Pancreas (tissue), 10 donors: Measurements from ENCODE around the gene RIMS1. TPM values are rescaled to one million over a fixed set of nuclear protein-coding genes. Genes with fewer than 3 reads are reported as not detected.

Source experiments
- ATAC-seq, 4 donors: fragments of 200-7000 bp; cut with Tn5 transposase; one replicate each; pipeline versions ENCODE4 v1.8.0 to v1.9.1; 2020; ENCODE audit warnings: mild to moderate bottlenecking in 4 of 4, moderate library complexity in 4 of 4
- DNase-seq, 6 donors: peaks; one replicate each; pipeline ENCODE4 v3.0.0-alpha.2; 2020
- FAIRE-seq: peaks from 2 replicates; lab custom pipeline; 2012; peaks lifted over from hg19 to GRCh38; lab: Jason Lieb, UNC
- H3K27ac ChIP-seq, 4 donors: fragments of 200-600 bp; sonication (generic); 1 replicate in 3 of 4; 2 replicates in 1 of 4; pipeline versions ENCODE4 v1.5.0 to v1.8.0; 2020
- H3K27me3 ChIP-seq, 4 donors: fragments of 200-600 bp; one replicate each; pipeline ENCODE4 v1.8.0; 2021
- H3K36me3 ChIP-seq, 3 donors: fragments of 200-600 bp; sonication (generic) in 1 of 3; one replicate each; pipeline versions ENCODE4 v1.5.0 to v1.8.0; 2020 to 2021
- H3K4me1 ChIP-seq, 3 donors: fragments of 200-600 bp; one replicate each; pipeline ENCODE4 v1.8.0; 2021
- H3K4me3 ChIP-seq, 4 donors: fragments of 200-600 bp; sonication (generic) in 2 of 4; one replicate each; pipeline versions ENCODE4 v1.5.0 to v1.8.0; 2020 to 2021
- H3K9me3 ChIP-seq, 4 donors: fragments of 200-600 bp; one replicate each; pipeline ENCODE4 v1.8.0; 2021
- CTCF ChIP-seq, 4 donors: fragments of 200-600 bp; sonication (generic) in 3 of 4; IDR thresholded peaks; one replicate each; pipeline versions ENCODE4 v1.5.0 to v1.8.0; 2021; ENCODE audit warnings: antibody characterized with exemption in 4 of 4
- WGBS, 2 donors: extraction: QIAGEN DNeasy Blood & Tissue Kit; methylation state at CpG; one replicate each; pipeline ENCODE4 v1.1.7; 2013; 5-methylcytosine and 5-hydroxymethylcytosine counted together
- intact Hi-C, 3 donors: fragments of 100-400 bp; cut with DNase I; formaldehyde crosslinking; loops; one replicate each; pipeline versions ENCODE4 v1.11.1 to v1.14.2; 2022
- polyA plus RNA-seq, 2 donors: library from polyadenylated mRNA; stranded (reverse); fragments of 200-250 nt; gene quantifications; one replicate each; pipeline ENCODE4 v1.2.3, GENCODE V29; 2013
- total RNA-seq, 6 donors: library from RNA; stranded (reverse); fragmentation: NEBNext Ultra II Directional in 4 of 6; extraction: Animal tissue kit (Norgen Biotek cat#: 25700) in 4 of 6; gene quantifications; one replicate each; pipeline versions ENCODE4 v1.2.1 to v1.2.4, GENCODE V29; 2021 to 2023
- donor health status: healthy with polysubstance abuse.
- donor health status: DM: no; HTN: no; CAD: no; lungs with moderate emphysema.
- donor health status: DM: no; HTN: no; CAD: no.
- donor health status: control.
- donor health status: control.
- donor health status: Bipolar disorder and iron deficiency.
- donor health status: DM: yes; HTN: yes; CAD: no.
- donor health status: DM: no; HTN: no; CAD: no.
- donor health status: DM: no; HTN: no; CAD: no.
- donor health status: DM: yes; HTN: yes; CAD: no.

RIMS1 gene
- total and polyA plus RNA-seq, 8 donors: 0.12 to 5.7 (median 3.7) TPM

- Histone ChIP-seq H3K4me3 (no peak overlapping the region), H3K4me1 (peaks cover 0 to 10% (median 0%) of the 10 kb centered on the region in 3 donors), H3K27me3 (no peaks in the 10 kb centered on the region), H3K9me3 (no peaks in the 10 kb centered on the region), H3K27ac (no peak overlapping the region), H3K36me3 (no peaks in the 10 kb centered on the region)
- FAIRE-seq: no peak
- peak; percentile 57 to 78 (median 67) for ATAC-seq
- DNase-seq: peak in 4 of 6 donors; percentile 39 to 56 (median 46)
- TF ChIP-seq CTCF (IDR thresholded peaks at IDR 0.05): no peak
- intact Hi-C loops: loop anchor here in 1 of 3 donors (5.0 to 10.0 kb wide), 2 partner anchors 168 to 721 kb away; no protein-coding TSS in a partner anchor
- WGBS, 2 donors: 18 to 19% methylated on average over 9 of the region's 9 CpGs
These were observed 527.5 kb downstream of the RIMS1 start for GRCh38 chr6:72413884-72414283.

- WGBS, 2 donors: 90 to 92% methylated on average over 4 of the region's 4 CpGs
- no peaks in the 10 kb centered on the region for H3K9me3 ChIP-seq
- DNase-seq (no peak), ATAC-seq (no peak), FAIRE-seq (no peak)
- H3K36me3 ChIP-seq: no peaks in the 10 kb centered on the region
- intact Hi-C loops: loop anchor here in 1 of 3 donors (5.0 to 10.0 kb wide), 2 partner anchors 168 to 720 kb away; no protein-coding TSS in a partner anchor
- H3K27me3 ChIP-seq: no peaks in the 10 kb centered on the region
- H3K27ac ChIP-seq: no peak overlapping the region
- H3K4me1 ChIP-seq: peaks cover 0 to 10% (median 0%) of the 10 kb centered on the region in 3 donors
- TF ChIP-seq CTCF (IDR thresholded peaks at IDR 0.05): no peak
- no peak overlapping the region for H3K4me3 ChIP-seq
These were observed 528.3 kb downstream of the RIMS1 start for GRCh38 chr6:72414657-72415056.

GRCh38 chr6:72416744-72417465, 530.6 kb downstream of the RIMS1 start:
- no peaks in the 10 kb centered on the region for H3K9me3 ChIP-seq
- H3K27ac ChIP-seq: no peak overlapping the region
- peaks cover 0 to 10% (median 0%) of the 10 kb centered on the region in 3 donors for H3K4me1 ChIP-seq
- H3K4me3 ChIP-seq: no peak overlapping the region
- H3K36me3 ChIP-seq: no peaks in the 10 kb centered on the region
- ATAC-seq (no peak), DNase-seq (no peak), FAIRE-seq (no peak)
- TF ChIP-seq CTCF (IDR thresholded peaks at IDR 0.05): no peak
- intact Hi-C loops: loop anchor here in 1 of 3 donors (10.0 kb wide), 1 partner anchor 718 kb away; no protein-coding TSS in a partner anchor
- H3K27me3 ChIP-seq: no peaks in the 10 kb centered on the region
- WGBS, 2 donors: 88 to 89% methylated on average over 6 of the region's 6 CpGs

DNA sequence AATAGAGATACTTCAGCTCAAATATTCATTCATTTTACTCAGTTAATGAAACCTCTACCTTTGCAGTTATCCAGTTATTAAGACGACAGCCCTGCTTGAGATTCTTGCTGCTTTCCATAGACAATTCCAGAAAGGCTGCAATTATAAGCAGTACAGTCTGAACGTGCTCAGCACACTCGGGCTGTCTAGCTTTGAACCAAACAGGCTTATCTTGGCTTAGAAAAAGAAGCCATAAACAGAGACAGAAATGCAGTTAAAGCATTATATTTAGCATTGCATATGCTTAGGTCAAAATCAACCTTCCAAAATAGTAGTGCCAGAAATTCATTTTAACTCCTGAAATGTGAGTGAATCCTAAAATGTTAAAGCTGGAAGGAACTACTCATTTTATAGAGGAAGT, 531.4 kb downstream of the RIMS1 start:
- no peak for FAIRE-seq
- Histone ChIP-seq H3K9me3 (no peaks in the 10 kb centered on the region), H3K27me3 (no peaks in the 10 kb centered on the region), H3K36me3 (no peaks in the 10 kb centered on the region), H3K27ac (no peak overlapping the region), H3K4me1 (peaks cover 0 to 7% (median 0%) of the 10 kb centered on the region in 3 donors), H3K4me3 (no peak overlapping the region)
- no peak for TF ChIP-seq CTCF (IDR thresholded peaks at IDR 0.05)
- 21 to 28% methylated on average over 3 of the region's 3 CpGs for WGBS, 2 donors
- no peak for DNase-seq
- intact Hi-C loops: loop anchor here in 1 of 3 donors (10.0 kb wide), 1 partner anchor 717 kb away; no protein-coding TSS in a partner anchor
- no peak for ATAC-seq

DNA sequence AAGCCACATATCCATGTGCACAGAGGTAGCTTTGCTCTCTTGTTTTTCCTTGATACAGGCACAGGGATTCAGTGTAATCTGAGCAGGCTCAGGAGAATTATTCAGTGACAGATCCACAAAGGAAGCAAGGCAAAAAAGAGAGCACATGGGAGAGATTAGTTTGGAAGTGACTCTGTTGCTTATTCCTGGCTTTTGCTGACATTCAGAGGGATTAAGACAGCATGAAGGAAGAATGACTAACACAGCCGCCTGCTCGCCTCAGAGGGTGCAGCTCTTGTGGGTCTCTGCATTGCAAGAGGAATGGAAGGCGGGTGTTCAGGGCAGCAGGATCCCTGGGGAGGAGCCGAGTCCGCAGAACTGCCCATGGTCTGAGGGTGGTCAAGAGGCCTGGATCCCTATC, 532.1 kb downstream of the RIMS1 start:
- TF ChIP-seq CTCF (IDR thresholded peaks at IDR 0.05): no peak
- Histone ChIP-seq H3K27ac (no peak overlapping the region), H3K36me3 (no peaks in the 10 kb centered on the region), H3K4me1 (peaks cover 0 to 7% (median 0%) of the 10 kb centered on the region in 3 donors), H3K9me3 (no peaks in the 10 kb centered on the region), H3K27me3 (no peaks in the 10 kb centered on the region), H3K4me3 (no peak overlapping the region)
- WGBS, 2 donors: 87 to 91% methylated on average over 5 of the region's 5 CpGs
- intact Hi-C loops: loop anchor here in 1 of 3 donors (10.0 kb wide), 1 partner anchor 716 kb away; no protein-coding TSS in a partner anchor
- FAIRE-seq: no peak
- no peak for DNase-seq
- ATAC-seq: no peak
